Measurements from ENCODE around the gene COL25A1. TPM values are rescaled to one million over a fixed set of nuclear protein-coding genes. Genes with fewer than 3 reads are reported as not detected.

The COL25A1 gene
- total and polyA plus RNA-seq, 4 donors = 0.61 to 4.4 (median 2.1) TPM

DNA sequence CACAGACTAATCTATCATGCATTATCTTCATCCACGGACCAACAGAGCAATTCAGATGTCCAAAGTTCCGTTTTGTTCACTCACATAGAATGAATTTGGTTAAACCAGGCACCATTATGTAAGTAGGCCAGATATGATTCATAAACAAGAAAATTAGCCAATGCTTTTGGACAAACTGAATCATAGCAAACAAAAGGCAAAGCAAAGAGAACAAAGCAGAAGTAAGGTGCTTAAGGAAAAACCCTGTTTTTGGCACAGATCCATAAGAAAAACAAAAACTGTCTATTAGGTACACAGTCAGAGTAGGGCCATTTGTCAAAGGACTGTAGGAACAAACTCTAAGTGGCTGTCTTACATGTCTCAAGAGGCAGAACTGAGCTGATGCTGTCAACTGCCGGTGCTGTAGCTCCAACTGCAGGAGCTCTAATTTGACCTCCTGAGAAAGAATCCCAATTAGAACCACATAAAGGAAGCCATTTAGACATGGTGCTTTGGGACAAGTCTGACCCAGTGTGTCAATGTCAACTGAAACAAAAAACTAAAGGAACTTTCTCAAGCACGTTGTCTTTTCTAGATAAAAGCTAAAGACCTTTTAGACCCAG, 146.7 kb downstream of the COL25A1 start:
- H3K9ac ChIP-seq (ENCODE audit: low read depth in 1 of 2, low read length in 2 of 2) = no peak overlapping the region
- H3K4me1 ChIP-seq (ENCODE audit: control insufficient read depth in 4 of 4, insufficient read depth in 4 of 4, low read length in 3 of 4) = no peaks in the 10 kb centered on the region
- 59% methylated on average over 4 of the region's 4 CpGs for WGBS
- no peaks in the 10 kb centered on the region for H3K36me3 ChIP-seq (ENCODE audit: control insufficient read depth in 4 of 4, insufficient read depth in 3 of 4, low read depth in 1 of 4, low read length in 3 of 4)
- H3K27me3 ChIP-seq (ENCODE audit: control insufficient read depth in 4 of 4, insufficient read depth in 4 of 4, low read length in 3 of 4) = peaks cover 0 to 2% (median 0%) of the 10 kb centered on the region in 4 donors
- H3K27ac ChIP-seq (ENCODE audit: low read depth in 1 of 2, low read length in 2 of 2) = no peak overlapping the region
- H3K9me3 ChIP-seq (ENCODE audit: control insufficient read depth in 4 of 4, low read length in 3 of 4) = no peaks in the 10 kb centered on the region
- H3K4me3 ChIP-seq (ENCODE audit: low read depth in 1 of 3, low read length in 3 of 3) = no peak overlapping the region
- DNase-seq (ENCODE audit: low spot score) = no peak
- no peak for TF ChIP-seq SP1 (IDR thresholded peaks at IDR 0.05)
- TF ChIP-seq NR2F2 (IDR thresholded peaks at IDR 0.05) = no peak
- TF ChIP-seq GABPA (IDR thresholded peaks at IDR 0.05 in 1 of 2, conservative IDR thresholded peaks at IDR 0.05 in 1 of 2) = no peak
- TF ChIP-seq FOXA1 (IDR thresholded peaks at IDR 0.05) = no peak
- TF ChIP-seq, protein P1, sequence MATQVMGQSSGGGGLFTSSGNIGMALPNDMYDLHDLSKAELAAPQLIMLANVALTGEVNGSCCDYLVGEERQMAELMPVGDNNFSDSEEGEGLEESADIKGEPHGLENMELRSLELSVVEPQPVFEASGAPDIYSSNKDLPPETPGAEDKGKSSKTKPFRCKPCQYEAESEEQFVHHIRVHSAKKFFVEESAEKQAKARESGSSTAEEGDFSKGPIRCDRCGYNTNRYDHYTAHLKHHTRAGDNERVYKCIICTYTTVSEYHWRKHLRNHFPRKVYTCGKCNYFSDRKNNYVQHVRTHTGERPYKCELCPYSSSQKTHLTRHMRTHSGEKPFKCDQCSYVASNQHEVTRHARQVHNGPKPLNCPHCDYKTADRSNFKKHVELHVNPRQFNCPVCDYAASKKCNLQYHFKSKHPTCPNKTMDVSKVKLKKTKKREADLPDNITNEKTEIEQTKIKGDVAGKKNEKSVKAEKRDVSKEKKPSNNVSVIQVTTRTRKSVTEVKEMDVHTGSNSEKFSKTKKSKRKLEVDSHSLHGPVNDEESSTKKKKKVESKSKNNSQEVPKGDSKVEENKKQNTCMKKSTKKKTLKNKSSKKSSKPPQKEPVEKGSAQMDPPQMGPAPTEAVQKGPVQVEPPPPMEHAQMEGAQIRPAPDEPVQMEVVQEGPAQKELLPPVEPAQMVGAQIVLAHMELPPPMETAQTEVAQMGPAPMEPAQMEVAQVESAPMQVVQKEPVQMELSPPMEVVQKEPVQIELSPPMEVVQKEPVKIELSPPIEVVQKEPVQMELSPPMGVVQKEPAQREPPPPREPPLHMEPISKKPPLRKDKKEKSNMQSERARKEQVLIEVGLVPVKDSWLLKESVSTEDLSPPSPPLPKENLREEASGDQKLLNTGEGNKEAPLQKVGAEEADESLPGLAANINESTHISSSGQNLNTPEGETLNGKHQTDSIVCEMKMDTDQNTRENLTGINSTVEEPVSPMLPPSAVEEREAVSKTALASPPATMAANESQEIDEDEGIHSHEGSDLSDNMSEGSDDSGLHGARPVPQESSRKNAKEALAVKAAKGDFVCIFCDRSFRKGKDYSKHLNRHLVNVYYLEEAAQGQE (IDR thresholded peaks at IDR 0.05) = no peak
- TF ChIP-seq TAF1 (conservative IDR thresholded peaks at IDR 0.05) = no peak
- no peak for TF ChIP-seq FOXA2 (IDR thresholded peaks at IDR 0.05)
- TF ChIP-seq, protein P2, sequence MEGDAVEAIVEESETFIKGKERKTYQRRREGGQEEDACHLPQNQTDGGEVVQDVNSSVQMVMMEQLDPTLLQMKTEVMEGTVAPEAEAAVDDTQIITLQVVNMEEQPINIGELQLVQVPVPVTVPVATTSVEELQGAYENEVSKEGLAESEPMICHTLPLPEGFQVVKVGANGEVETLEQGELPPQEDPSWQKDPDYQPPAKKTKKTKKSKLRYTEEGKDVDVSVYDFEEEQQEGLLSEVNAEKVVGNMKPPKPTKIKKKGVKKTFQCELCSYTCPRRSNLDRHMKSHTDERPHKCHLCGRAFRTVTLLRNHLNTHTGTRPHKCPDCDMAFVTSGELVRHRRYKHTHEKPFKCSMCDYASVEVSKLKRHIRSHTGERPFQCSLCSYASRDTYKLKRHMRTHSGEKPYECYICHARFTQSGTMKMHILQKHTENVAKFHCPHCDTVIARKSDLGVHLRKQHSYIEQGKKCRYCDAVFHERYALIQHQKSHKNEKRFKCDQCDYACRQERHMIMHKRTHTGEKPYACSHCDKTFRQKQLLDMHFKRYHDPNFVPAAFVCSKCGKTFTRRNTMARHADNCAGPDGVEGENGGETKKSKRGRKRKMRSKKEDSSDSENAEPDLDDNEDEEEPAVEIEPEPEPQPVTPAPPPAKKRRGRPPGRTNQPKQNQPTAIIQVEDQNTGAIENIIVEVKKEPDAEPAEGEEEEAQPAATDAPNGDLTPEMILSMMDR (IDR thresholded peaks at IDR 0.05; ENCODE audit: low read depth, low read length, missing input control) = no peak
- TF ChIP-seq, protein P3, sequence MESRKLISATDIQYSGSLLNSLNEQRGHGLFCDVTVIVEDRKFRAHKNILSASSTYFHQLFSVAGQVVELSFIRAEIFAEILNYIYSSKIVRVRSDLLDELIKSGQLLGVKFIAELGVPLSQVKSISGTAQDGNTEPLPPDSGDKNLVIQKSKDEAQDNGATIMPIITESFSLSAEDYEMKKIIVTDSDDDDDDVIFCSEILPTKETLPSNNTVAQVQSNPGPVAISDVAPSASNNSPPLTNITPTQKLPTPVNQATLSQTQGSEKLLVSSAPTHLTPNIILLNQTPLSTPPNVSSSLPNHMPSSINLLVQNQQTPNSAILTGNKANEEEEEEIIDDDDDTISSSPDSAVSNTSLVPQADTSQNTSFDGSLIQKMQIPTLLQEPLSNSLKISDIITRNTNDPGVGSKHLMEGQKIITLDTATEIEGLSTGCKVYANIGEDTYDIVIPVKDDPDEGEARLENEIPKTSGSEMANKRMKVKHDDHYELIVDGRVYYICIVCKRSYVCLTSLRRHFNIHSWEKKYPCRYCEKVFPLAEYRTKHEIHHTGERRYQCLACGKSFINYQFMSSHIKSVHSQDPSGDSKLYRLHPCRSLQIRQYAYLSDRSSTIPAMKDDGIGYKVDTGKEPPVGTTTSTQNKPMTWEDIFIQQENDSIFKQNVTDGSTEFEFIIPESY (IDR thresholded peaks at IDR 0.05) = no peak
- no peak for TF ChIP-seq HNF4A (conservative IDR thresholded peaks at IDR 0.05)
- TF ChIP-seq, protein P4, sequence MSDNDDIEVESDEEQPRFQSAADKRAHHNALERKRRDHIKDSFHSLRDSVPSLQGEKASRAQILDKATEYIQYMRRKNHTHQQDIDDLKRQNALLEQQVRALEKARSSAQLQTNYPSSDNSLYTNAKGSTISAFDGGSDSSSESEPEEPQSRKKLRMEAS (IDR thresholded peaks at IDR 0.05) = no peak
- TF ChIP-seq HNF4G (IDR thresholded peaks at IDR 0.05) = no peak
- TF ChIP-seq JUND (IDR thresholded peaks at IDR 0.05) = no peak
- no peak for TF ChIP-seq YY1 (IDR thresholded peaks at IDR 0.05)
- TF ChIP-seq RXRA (IDR thresholded peaks at IDR 0.05) = no peak
- TF ChIP-seq RAD21 (IDR thresholded peaks at IDR 0.05) = no peak
- TF ChIP-seq, protein P5, sequence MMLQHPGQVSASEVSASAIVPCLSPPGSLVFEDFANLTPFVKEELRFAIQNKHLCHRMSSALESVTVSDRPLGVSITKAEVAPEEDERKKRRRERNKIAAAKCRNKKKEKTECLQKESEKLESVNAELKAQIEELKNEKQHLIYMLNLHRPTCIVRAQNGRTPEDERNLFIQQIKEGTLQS (IDR thresholded peaks at IDR 0.05) = no peak
- TF ChIP-seq EGR1 (IDR thresholded peaks at IDR 0.05; ENCODE audit: low read depth in 2 of 2) = no peak
